Caco-2 (cell line): ENCODE data around the gene AUTS2. TPM values are rescaled to one million over a fixed set of nuclear protein-coding genes. Genes with fewer than 3 reads are reported as not detected.

Experiments
- BruUV-seq: library from RNA; stranded (reverse); fragments of 400-500 nt; replicated peaks from 2 replicates; lab custom pipeline; 2021; lab: Mats Ljungman, UMichigan
- CTCF ChIA-PET: fragments of 300-600 bp; sonication (Branson Sonifier 250); formaldehyde crosslinking; loops from one replicate; lab custom pipeline; 2022; ENCODE audit warnings: antibody characterized with exemption; lab: Charles Lee
- POLR2A ChIA-PET: fragments of 300-600 bp; sonication (Branson Sonifier 250); formaldehyde crosslinking; loops from one replicate; lab custom pipeline; 2022; ENCODE audit warnings: antibody characterized with exemption; lab: Charles Lee
- DNase-seq, 2 experiments: peaks; one replicate each; pipeline versions ENCODE4 v3.0.0 to v3.0.0-alpha.2; 2020 to 2022
- H3K27me3 ChIP-seq: replicated peaks from 2 replicates; pipeline ENCODE4 v1.6.0; 2011; ENCODE audit warnings: low read length; ENCODE audit not compliant: control insufficient read depth, insufficient read depth
- H3K36me3 ChIP-seq: 2 replicates; pipeline ENCODE4 v1.5.1; 2011; ENCODE audit warnings: low read length; ENCODE audit not compliant: control insufficient read depth, insufficient read depth
- H3K4me1 ChIP-seq: fragments of 250-450 bp; sonication (Bioruptor Pico); 2 replicates; pipeline ENCODE4 v1.5.1; 2020; ENCODE audit warnings: mild to moderate bottlenecking
- H3K4me3 ChIP-seq: 2 replicates; pipeline ENCODE4 v1.5.1; 2011; ENCODE audit warnings: low read depth, mild to moderate bottlenecking, control low read depth, low read length
- H3K9me3 ChIP-seq: fragments of 250-450 bp; sonication (Bioruptor Pico); 2 replicates; pipeline ENCODE4 v1.5.1; 2020; ENCODE audit warnings: mild to moderate bottlenecking, moderate library complexity
- H3K27ac Mint-ChIP-seq: one replicate; pipeline ENCODE4 v1.8.0; 2022; ENCODE audit warnings: mixed read lengths; ENCODE audit not compliant: unreplicated experiment
- H3K27me3 Mint-ChIP-seq: one replicate; pipeline ENCODE4 v1.8.0; 2022; ENCODE audit warnings: mixed read lengths; ENCODE audit not compliant: insufficient read depth, unreplicated experiment
- H3K36me3 Mint-ChIP-seq: one replicate; pipeline ENCODE4 v1.8.0; 2022; ENCODE audit warnings: mild to moderate bottlenecking, mixed read lengths; ENCODE audit not compliant: insufficient read depth, unreplicated experiment
- H3K4me1 Mint-ChIP-seq: one replicate; pipeline ENCODE4 v1.8.0; 2022; ENCODE audit warnings: low read depth, mixed read lengths; ENCODE audit not compliant: unreplicated experiment
- H3K4me3 Mint-ChIP-seq: one replicate; pipeline ENCODE4 v1.8.0; 2022; ENCODE audit warnings: mild to moderate bottlenecking, moderate library complexity, mixed read lengths; ENCODE audit not compliant: unreplicated experiment
- H3K9me3 Mint-ChIP-seq: one replicate; pipeline ENCODE4 v1.8.0; 2022; ENCODE audit warnings: mixed read lengths; ENCODE audit not compliant: unreplicated experiment
- CTCF ChIP-seq, 2 experiments: fragments of 200-600 bp in 1 of 2; IDR thresholded peaks; 1 replicate in 1 of 2; 2 replicates in 1 of 2; pipeline versions ENCODE4 v1.5.1 to v1.8.0; 2011 to 2022; ENCODE audit warnings: antibody characterized with exemption in 1 of 2, control low read depth in 1 of 2, inconsistent platforms in 1 of 2, low read depth in 1 of 2, low read length in 1 of 2, mild to moderate bottlenecking in 1 of 2, moderate library complexity in 1 of 2; ENCODE audit not compliant: insufficient read depth in 1 of 2, severe bottlenecking in 1 of 2, unreplicated experiment in 1 of 2
- intact Hi-C: fragments of 100-400 bp; cut with micrococcal nuclease; formaldehyde crosslinking; loops from one replicate; pipeline ENCODE4 v1.10.0; 2022; ENCODE audit not compliant: unreplicated experiment
- total RNA-seq: library from RNA; stranded (reverse); gene quantifications from 2 replicates; pipeline ENCODE4 v1.2.3, GENCODE V29; 2022

AUTS2 gene
- total RNA-seq, 1 experiment from 2014 or later: 37.1 TPM

- Mint-ChIP-seq H3K27ac (no peak overlapping the region), H3K4me1 (peaks cover 7% of the 10 kb centered on the region), H3K27me3 (peaks cover 43% of the 10 kb centered on the region), H3K9me3 (no peaks in the 10 kb centered on the region), H3K4me3 (no peak overlapping the region), H3K36me3 (no peaks in the 10 kb centered on the region)
- ChIA-PET CTCF (no interaction called here), POLR2A (no interaction called here)
- intact Hi-C loops: no loop called here
- no peaks in the 10 kb centered on the region for H3K9me3 ChIP-seq
- TF ChIP-seq CTCF (IDR thresholded peaks at IDR 0.05; ENCODE audit: insufficient read depth in 1 of 2, low read depth in 1 of 2, low read length in 1 of 2, severe bottlenecking in 1 of 2, unreplicated experiment in 1 of 2): no peak
- H3K4me1 ChIP-seq: no peaks in the 10 kb centered on the region
- no peak overlapping the region for H3K4me3 ChIP-seq
- peaks cover 1% of the 10 kb centered on the region; the same call in 1 of the 2 replicates for H3K27me3 ChIP-seq
- DNase-seq: no peak
- H3K36me3 ChIP-seq: no peaks in the 10 kb centered on the region
- no TSS peak for BruUV-seq
These were observed 116.8 kb downstream of the AUTS2 start for GRCh38 chr7:69714886-69715576.

- peaks cover 1% of the 10 kb centered on the region; the same call in 1 of the 2 replicates for H3K27me3 ChIP-seq
- H3K27me3 Mint-ChIP-seq: peaks cover 34% of the 10 kb centered on the region
- no peak overlapping the region for H3K27ac Mint-ChIP-seq
- H3K9me3 Mint-ChIP-seq: no peaks in the 10 kb centered on the region
- no peaks in the 10 kb centered on the region for H3K36me3 Mint-ChIP-seq
- H3K9me3 ChIP-seq: no peaks in the 10 kb centered on the region
- no peaks in the 10 kb centered on the region for H3K36me3 ChIP-seq
- no peak overlapping the region for H3K4me3 Mint-ChIP-seq
- no peaks in the 10 kb centered on the region for H3K4me1 ChIP-seq
- intact Hi-C loops: no loop called here
- ChIA-PET CTCF (no interaction called here), POLR2A (no interaction called here)
- no TSS peak for BruUV-seq
- no peak overlapping the region for H3K4me3 ChIP-seq
- no peak for DNase-seq
- TF ChIP-seq CTCF (IDR thresholded peaks at IDR 0.05; ENCODE audit: insufficient read depth in 1 of 2, low read depth in 1 of 2, low read length in 1 of 2, severe bottlenecking in 1 of 2, unreplicated experiment in 1 of 2): no peak
- no peaks in the 10 kb centered on the region for H3K4me1 Mint-ChIP-seq
These were observed 118.9 kb downstream of the AUTS2 start for GRCh38 chr7:69717221-69717620.

GRCh38 chr7:69719717-69720116 lies 121.4 kb downstream of the AUTS2 start:
- Histone ChIP-seq H3K4me1 (no peaks in the 10 kb centered on the region), H3K36me3 (no peaks in the 10 kb centered on the region), H3K9me3 (no peaks in the 10 kb centered on the region), H3K4me3 (no peak overlapping the region), H3K27me3 (peaks cover 1% of the 10 kb centered on the region; the same call in 1 of the 2 replicates)
- no peak for TF ChIP-seq CTCF (IDR thresholded peaks at IDR 0.05; ENCODE audit: insufficient read depth in 1 of 2, low read depth in 1 of 2, low read length in 1 of 2, severe bottlenecking in 1 of 2, unreplicated experiment in 1 of 2)
- H3K27ac Mint-ChIP-seq: no peak overlapping the region
- ChIA-PET CTCF (no interaction called here), POLR2A (no interaction called here)
- no peaks in the 10 kb centered on the region for H3K9me3 Mint-ChIP-seq
- intact Hi-C loops: no loop called here
- no peaks in the 10 kb centered on the region for H3K36me3 Mint-ChIP-seq
- no peaks in the 10 kb centered on the region for H3K4me1 Mint-ChIP-seq
- no peak for DNase-seq
- BruUV-seq: no TSS peak
- H3K4me3 Mint-ChIP-seq: no peak overlapping the region
- peaks cover 25% of the 10 kb centered on the region for H3K27me3 Mint-ChIP-seq
